A204.1 (cell line): ENCODE data around the gene FLYWCH2.
A peak's percentile ranks its signal among the peaks of the same experiment; 100 is the strongest.

Experiments
- FAIRE-seq: peaks from 2 replicates; lab custom pipeline; 2012; peaks lifted over from hg19 to GRCh38; lab: Jason Lieb, UNC

The FLYWCH2 gene, protein sequence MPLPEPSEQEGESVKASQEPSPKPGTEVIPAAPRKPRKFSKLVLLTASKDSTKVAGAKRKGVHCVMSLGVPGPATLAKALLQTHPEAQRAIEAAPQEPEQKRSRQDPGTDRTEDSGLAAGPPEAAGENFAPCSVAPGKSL

DNA sequence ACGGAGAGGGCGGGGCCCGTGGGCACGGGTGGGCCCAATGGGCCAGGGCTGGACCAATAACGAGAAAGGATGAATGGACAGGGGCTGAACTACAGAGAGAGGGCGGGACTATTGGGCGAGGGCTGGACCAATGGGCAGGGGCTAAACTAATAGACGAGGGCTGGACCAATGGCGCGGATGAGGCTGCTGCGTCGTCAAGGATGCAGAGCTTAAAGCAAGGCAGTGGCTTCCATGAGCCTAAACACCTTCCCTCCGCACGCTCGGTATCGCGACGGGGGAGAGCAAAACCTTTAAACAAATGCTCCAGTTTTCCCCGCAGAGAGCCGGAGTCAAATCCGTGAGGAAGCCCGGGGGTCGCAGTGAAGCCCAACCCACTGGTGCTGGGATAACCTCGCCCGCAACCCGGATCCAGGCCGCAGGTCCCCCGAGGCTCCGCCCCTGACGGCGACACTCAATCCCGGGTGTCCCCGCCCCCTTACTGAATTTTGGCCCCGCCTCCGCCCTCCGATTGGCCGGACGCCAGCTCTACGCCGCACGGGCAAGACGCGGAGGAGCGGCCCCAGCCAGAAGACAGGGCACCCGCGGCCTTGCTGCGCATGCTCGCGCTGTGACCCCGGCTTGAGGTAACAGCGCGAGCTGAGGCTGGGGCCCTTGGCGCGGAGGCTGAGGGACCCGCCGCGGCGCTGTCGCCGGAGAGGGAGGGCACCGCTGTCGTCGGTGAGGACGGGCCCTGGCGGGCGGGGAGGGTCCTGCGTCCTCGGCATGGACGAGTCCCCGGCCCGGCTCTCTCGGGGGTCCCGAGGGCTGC, at the start of gene FLYWCH2:
Gene FLYWCH2 (plus strand): TSS at position 566 of the 808 bp plus-strand sequence. CDS start 13,235 bp downstream, outside the sequence.
- FAIRE-seq, result peak; percentile 97

DNA sequence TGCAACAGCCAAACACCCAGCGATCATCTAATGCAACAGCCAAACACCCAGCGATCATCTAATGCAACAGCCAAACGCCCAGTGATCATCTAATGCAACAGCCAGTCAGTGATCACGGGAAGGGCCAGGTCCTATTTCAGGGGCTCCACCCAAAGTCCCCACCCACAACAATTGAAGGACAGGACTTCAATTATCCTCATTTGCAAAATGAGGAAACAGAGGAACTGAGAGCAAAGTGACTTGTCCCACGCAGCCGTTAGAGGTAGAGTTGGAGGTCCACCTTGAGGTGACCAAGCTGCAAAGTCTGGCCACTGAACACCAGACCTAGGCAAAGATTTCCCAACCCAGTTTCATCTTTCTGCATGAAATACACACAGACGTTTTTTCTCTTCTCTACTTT, 49.2 kb upstream of the FLYWCH2 start:
- no peak for FAIRE-seq

DNA sequence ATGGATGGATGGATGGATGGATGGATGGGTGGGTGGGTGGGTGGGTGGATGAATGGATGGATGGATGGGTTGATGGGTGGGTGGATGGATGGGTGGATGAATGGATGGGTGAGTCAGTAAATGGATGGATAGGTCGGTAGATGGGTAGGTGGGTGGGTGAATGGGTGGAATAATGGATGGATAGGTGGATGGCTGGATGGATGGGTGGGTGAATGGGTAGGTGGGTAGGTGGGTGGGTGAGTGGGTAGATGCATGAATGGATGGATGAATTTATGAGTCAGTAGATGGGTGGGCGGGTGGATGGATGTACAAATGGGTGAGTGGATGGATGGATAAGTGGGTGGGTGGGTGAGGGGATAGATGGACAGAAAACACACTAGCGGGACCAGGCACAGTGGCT, 48.0 kb upstream of the FLYWCH2 start:
- no peak for FAIRE-seq

DNA sequence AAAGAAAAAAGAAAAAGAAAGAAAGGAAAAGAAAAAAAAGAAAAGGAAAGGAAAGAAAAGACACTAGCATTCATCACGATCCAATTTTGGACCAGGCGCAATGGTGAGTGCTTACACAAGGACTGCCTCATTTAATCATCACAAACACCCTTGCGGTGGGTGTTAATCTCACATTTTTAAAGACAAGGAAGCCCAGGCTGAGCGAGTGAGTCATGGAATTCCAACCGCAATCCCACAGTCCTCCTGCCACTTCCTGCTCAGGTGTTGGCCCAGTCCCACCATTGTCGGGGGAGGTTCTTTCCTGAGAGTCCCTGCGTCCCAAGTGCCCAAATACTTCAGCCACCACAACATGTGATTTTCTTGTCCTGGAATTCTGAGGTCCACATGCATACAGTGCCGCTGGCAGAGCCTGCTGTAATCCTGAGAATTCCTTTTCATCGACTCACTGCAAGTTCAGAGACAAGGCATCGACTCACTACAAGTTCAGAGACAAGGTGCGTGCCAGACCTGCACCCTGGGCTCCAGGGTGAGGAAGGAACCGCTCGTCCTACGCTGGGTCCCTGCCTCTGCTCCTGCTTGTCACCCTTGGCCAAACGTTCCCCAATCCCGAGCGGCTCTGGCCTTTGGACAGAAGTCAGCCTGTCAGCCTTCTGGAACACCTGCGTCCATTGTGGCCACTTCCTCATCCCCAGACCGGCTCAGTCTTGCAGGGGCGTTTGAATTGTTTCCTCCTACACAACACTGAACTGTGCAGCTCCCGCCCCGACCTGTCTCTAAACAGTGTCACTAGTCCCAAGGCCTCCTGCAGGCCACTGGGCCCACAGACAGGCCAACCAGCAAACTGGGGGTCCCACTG, 47.1 kb upstream of the FLYWCH2 start:
- no peak for FAIRE-seq

DNA sequence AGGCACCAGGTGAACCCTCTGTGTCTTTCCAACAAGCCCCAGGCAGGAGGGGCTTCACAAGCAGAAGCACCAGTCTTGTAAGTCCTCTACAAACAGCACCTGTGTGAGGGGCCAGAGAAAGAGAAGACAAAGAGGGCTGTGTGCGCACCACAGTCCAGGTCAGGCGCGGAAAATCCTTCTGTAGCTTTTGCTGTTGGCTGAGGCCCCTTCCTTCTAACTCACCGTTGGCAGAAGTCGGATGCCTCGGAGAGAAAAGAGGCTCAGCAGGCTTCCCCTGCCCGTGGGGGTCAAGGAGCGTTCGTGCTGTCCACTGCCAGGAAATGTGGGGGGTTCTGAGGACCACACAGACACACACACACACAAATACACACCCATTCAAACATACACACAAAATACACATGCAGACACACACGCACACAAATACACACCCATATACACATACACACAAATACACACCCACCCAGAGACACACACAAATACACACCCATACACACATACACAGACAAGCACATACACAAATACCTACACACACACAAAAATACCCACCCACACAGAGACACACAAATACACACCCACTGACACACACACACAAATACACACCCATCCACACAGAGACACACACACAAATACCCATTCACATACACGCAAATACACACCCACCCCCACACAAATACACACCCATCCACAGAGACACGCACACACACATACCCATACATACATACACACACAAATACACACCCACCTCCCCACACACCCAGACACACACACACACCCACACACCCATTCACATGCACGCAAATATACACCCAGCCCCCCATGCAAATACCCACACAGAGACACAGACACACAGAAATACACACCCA, 46.1 kb upstream of the FLYWCH2 start:
- no peak for FAIRE-seq

DNA sequence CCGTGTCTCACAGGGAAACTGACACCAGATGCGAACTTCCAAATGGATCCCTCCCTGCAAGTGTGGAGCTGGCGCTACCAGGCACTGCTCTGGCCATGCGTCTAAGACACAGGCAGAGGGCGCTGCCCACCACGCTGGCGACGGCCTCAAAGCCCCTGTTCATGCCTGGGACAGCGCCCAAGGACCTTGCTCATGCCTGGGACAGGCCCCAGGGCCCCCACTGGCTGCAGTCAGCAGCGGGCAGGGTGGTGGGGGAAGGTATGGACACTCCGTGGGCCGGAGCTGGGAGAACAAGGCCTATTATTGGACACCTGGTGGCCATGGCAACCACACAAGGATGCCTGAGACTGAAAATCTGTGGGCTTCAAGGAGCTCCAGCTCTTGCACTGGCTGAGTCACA, 44.1 kb upstream of the FLYWCH2 start:
- FAIRE-seq, result no peak

DNA sequence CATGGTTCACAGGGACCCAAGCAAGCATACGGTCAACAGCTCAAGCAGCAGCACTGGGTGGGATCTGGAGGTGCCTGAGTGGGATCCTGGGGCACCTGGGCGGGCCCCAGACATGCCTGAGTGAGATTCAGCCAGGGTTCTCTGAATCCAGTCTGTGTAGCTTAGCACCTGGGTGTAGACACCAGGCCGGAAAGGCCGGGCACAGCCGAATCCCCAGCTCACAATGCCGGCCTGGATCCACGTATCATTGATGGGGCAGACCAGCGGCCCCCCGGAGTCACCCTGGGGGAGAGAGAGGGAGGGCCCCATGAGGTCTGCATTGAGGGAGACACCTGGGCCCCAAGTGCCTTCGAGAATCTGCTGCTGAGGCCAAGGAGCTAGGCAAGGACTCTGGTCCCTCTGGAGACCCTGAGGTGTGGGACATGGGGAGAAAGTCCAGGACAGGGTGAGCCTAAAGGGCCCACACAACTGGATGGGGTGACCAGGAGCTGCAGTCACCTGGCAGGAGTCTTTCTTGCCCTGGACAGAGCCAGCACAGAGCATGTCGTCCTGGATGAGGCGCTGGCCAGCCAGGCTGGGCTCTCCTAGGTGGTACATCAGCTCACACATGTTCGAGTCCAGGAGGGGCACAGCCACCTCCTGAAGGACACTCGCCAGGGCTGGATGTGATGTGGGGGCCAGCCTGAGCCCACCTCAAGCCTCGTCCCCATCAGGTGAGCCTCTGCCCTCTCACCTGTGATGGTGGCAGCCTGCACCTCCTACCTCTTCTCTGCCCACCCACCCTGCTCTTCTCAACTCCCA, 43.2 kb upstream of the FLYWCH2 start:
- FAIRE-seq, result no peak

DNA sequence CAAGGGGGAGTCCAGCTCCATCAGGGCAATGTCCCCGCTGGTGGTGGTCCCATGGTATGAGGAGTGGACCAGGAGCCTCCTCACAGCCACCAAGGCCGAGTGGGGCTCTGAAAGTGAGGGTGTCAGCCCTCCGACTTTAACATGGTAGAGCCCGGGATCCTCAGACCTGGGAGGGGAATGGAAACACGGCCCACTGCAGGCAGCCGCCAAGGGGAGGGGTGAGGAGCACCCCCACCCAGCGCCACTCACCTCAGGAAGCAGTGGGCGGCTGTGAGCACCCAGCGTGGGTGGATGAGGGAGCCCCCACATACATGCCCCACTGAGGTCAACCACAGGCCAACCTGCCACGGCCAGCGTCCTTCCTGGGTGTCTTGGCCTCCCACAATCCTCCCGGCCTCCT, 42.1 kb upstream of the FLYWCH2 start:
- FAIRE-seq, result no peak

DNA sequence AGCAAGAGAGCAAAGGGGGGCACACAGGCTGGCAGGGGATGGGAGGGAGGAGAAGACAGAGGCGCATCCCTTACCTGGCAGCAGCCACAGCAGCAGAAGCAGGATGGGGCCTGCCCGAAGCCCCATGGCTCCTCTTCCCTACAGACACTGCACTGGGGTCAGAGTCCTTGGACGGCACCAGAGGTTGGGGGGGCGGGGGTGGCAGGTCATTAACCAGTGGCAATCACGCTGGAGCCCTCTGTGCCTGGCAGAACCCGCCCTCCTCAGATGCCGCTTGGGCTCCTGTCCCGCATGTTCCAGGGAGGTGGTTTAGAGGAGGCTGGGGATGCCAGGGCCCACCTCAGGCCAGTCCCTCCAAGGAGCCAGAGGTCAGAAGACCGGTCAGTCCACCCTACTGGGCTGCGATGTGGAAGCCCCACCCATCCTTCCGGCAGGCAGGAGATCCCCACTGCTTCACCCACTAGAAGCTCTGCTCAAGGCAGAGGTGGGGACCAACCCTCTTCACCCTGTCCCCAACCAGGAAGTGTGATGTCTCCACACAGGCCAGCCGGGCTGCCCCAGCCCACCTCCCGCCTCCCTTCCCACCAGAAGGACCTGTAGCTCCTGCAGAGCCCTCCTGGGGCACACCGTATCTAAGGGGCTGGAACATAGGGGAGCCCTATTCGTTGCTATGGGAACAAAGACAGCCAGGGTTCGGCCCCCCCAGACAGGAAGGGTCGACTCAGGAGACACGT, 41.2 kb upstream of the FLYWCH2 start:
- FAIRE-seq, result no peak

DNA sequence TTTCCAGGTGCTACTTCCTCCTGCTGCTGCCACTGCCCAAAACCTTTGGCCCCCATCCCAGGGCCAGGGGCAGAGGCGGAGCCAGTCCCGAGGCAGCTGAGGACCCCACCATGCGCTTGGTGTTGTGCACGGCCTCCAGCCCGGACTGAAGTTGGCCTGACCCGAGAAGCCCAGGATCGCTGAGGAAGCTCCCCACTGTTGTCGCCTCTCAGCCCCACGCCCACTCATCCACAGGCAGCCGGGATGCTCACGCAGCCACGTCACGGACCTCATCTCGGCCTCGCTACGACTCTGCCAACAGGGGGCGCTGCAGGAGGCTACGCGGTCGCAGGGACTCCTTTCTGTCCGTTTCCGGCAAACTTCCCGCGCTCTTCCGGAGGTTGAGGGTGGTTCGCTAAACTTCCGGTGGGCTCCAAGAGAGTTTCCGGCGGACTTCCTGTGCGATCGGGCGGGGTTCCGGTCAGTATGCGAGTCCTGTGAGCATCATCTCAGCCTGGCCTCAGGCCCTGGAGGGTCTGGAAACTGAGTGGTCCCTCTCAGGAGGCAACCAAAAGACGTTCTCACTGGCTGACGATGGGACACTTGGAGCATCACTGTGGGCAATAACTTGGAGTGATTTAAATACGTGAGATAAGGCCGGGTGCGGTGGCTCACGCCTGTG, 40.5 kb upstream of the FLYWCH2 start:
- FAIRE-seq, result no peak

DNA sequence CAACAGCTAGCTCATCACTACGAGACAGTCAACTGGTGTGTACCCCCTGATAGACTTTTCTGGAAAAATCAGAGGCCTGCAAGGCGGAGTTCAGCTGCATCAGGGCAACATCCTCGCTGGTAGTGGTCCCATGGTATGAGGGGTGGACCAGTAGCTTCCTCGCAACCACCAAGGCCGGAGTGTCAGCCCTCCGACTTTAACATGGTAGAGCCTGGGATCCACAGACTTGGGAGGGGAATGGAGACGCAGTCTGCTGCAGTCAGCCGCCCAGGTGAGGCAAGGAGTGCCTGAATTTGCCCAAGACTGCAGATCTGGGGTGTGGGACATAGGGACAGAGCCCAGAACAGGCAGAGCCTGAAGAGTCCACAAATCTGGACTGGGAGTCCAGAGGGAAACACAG, 39.5 kb upstream of the FLYWCH2 start:
- no peak for FAIRE-seq

DNA sequence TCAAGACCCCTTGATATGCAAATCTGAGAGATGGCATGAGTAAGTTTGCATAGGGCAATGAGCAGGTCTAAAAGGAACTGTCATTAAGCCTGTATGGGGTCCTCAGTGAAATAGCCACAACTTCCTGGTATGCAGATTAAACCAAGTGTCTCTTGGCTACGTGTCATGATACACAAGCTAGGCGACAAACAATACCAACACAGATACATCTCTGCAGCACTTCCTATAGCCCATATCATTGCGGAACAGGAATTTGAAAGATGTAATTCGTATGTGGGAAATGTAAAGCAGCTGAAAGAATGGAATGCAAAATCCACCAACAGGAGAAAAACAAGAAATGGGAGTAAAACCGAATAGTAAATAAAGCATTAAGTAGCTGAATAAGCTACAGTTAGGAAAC, 37.9 kb upstream of the FLYWCH2 start:
- no peak for FAIRE-seq

DNA sequence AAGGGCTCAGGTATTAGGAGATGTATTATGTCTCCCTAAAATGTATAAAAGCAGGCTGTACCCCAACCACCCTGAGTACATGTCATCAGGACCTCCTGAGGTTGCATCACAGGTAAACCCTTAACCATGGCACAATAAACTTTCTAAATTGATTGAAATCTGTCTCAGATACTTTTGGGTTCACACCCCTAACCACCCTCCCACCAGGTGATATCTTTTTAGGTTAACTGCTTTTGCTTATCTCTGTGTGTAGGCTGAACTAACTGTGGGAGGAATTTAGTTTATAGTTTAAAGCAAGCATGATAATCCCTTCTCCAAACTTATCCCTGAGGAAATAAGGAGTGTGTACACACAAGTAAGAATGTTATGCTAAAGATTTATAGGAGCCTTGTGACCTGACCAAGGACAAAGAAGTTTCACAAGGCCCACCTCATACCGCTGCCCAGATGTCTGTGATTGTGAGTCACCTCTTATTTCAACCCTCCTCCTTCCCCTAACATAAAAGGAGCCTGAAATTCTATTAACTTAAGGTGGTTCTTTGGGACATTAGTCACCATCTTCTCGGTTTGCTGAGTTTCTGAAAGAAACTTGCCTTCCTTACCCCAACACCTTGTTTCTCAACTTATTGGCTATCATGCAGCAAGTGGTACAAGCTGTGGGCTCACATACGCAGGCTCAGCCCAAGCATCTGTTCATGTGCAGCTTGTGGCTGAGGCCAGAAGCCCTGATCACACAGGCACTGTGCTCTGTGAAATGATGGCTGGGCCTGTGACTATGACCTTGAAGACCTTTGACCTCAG, 36.3 kb upstream of the FLYWCH2 start:
- no peak for FAIRE-seq

DNA sequence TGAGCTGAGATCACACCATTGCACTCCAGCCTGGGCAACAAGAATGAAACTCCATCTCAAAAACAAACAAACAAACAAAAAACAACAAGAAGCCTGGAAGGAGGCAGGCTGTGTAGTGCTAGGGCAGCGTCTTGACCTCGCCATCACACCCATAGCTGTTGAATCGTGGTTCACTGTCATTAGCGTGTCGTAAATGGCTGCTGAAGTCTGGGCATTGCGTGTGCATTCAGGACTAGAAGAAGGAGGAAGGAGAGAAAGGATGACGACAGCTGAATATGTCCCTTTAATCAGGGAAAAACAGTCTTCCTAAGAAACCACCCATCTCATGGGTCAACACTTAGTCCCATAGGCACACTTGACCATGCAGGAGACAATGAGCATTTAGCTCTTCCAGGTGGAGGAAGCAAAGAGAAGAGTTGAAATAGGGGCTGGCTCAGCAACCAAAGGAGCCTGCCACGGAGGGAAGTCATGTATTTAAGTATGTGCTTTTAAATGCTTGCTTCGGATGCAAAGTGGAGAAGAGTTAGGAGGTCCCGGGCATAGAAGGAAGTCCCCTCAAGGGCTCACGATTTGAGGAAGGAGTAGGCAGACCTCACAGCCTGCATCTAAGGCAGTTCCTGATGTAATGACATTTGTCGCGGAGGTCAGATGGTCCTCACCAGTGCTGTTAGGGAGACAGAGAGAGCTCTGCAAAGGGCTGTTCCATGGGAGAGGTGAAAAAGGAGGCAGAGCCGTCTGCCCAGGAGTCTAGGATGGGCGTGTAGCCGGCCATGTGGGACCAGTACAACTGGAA, 33.9 kb upstream of the FLYWCH2 start:
- FAIRE-seq, result no peak

DNA sequence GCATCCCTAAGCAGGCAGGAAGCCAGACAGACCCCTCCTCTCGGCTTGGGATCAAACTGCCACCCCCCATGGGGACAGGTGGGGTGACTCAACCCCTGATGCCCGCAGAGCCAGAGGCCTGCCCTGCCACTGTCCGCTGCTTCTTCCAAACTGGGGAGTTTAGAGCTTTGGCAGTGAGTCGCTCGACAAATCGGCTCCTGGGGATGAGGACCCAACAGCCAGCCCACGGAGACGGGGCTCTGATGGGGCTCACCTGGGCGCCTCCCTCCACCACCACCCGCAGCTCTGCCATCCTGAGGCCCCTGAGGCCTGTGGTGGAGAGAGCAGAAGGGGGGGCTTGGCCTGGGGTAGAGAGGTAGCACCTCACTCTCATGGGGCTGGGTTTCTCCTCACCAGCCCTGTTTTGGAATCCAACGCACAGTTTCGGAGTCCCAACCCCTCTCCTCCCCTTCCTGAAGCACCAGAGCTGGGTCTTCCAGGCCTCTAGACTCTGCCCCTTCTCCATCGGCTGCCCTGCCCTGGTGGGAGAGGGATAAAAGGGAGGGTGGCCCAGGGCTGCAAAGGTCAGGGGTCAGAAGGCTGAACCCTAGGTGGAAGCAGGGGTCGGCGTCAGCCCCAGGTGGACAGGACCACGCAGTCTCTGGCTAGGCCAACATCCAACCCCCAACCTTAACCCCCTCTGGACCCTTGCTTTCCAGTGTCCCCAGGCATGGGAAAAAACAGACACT, 30.8 kb upstream of the FLYWCH2 start:
- FAIRE-seq, result no peak

DNA sequence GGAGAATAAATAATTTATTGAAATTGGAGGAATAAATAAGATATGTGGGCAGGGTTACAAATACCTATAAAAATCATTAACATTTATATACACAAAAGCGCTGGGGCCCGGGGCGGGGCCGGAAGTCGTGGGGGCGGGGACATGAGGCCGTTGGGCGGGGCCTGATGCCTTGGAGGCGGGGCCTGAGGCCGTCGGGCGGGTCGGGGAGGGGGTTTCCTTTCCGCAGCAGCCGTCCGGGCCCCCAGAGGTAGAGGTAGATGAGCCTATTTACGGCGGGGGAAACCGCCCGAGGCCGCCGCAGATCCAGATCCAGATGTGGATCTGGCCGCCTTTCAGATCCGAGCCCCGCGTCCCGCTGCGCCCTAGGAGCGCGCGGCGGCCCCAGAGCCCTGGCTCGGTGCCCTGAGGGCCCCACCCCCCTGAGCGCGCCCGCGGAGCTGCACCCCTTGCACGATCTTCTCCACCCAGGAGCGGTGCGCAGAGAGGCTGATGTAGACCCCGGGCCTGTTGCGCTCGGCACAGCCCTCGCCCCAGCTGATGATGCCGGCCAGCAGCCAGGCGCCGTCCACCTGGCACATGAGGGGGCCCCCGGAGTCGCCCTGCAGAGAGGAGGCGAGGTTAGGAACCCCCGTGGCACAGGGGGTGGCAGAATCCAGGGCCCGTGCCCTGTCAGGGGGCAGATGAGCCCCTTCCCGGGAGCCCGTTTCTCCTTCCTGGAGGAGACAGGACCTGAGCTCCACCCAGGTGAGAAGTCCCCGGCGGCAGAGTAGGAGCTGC, 30.1 kb upstream of the FLYWCH2 start:
- no peak for FAIRE-seq

DNA sequence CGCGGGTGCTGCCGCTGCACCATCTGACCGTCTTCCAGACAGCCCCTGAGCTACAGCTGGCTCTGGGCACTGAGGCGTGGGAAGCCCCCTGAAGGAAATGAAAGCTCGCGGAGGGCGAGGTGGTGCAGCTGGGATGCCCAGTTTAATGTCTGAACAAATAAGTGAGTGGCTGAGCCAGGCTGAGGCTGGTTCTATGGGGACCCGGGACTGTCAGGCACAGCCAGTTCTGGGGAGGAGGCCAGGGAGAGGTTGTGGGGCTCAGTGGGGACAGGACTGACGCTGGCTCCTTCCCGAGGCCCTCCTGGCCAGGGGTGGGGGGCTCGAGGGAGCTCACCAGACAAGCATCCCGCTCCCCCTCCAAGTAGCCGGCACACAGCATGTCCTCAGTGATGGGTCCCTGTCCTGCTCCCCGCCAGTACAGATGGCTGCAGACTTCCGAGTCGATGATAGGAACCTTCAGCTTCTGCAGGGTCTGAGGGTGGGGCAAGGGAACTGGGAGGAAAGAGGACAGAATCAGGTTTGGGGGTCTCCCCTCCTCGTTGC, 29.4 kb upstream of the FLYWCH2 start:
- FAIRE-seq, result no peak
